ENCODE measurements around the gene DUSP21.
"Not testable (repeated sequence)": the region's sequence is repeated elsewhere in the genome, so short reads cannot be mapped to it uniquely, and the experiment has no call there.

- not testable (repeated sequence) for TF ChIP-seq CTCF (IDR thresholded peaks at IDR 0.05; ENCODE audit: borderline replicate concordance, extremely low read depth, low read length, poor library complexity, severe bottlenecking); EZH2 (IDR thresholded peaks at IDR 0.05; ENCODE audit: borderline replicate concordance, low read depth, low read length, severe bottlenecking)
Measured at GRCh38 chrX:44823193-44823592, 20.6 kb upstream of the DUSP21 start.

Data from DND-41 (cell line).